Heart left ventricle (tissue), 13 donors: Measurements from ENCODE around the gene IFNGR1.

ENCODE experiments used
- CTCF ChIP-seq, 12 donors: fragments of 200-600 bp; sonication (generic) in 4 of 12; IDR thresholded peaks; one replicate each; pipeline versions ENCODE4 v1.5.0 to v1.8.0; 2018 to 2022; ENCODE audit warnings: antibody characterized with exemption in 12 of 12, mild to moderate bottlenecking in 5 of 12
- POLR2A ChIP-seq, 2 donors: fragments of 450-650 bp; IDR thresholded peaks; one replicate each; pipeline ENCODE4 v1.6.1; 2017; ENCODE audit warnings: antibody characterized with exemption in 2 of 2, mild to moderate bottlenecking in 2 of 2, moderate library complexity in 2 of 2
- donor health status: ischemic (EF 13 %, LVEDD 7.1; RV severe dilation, severe dysfunction).
- donor health status: DM: no; HTN: yes; CAD: no.
- donor health status: DM: no; HTN: no; CAD: no.
- donor health status: ischemic (EF 25% LVEDD 6.9; RV normal size, moderate dysfunction).
- donor health status: ischemic (EF 25% LVEDD 5.7; RV mildly dilated, moderate dysfunction).
- donor health status: ischemic (EF 35%, LVEDD 5.7; RV mildly dilated, moderate dysfunction).
- donor health status: nonischemic (EF 11% LVEDD 7.7; RV severe dilation, severe dysfunction).
- donor health status: DM: yes; HTN: yes; CAD: no.
- donor health status: PGD.
- donor health status: ischemic (EF 29% LVEDD 5.4; RV normal size, mild dysfunction).
- donor health status: nonischemic (EF 23%, LVEDD 6.1; RV moderate dilation, normal function).

- no peak for TF ChIP-seq CTCF (IDR thresholded peaks at IDR 0.05)
- TF ChIP-seq POLR2A (IDR thresholded peaks at IDR 0.05) = no peak
These were observed 48.2 kb downstream of the IFNGR1 start for GRCh38 chr6:137171053-137171374.
